ENCODE data around the gene KRT86.
"Not testable (repeated sequence)": the region's sequence is repeated elsewhere in the genome, so short reads cannot be mapped to it uniquely, and the experiment has no call there.

The KRT86 gene

GRCh38 chr12:52335598-52336262, 61.3 kb downstream of the KRT86 start:
- Histone ChIP-seq H3K4me3 (no peak overlapping the region), H3K4me1 (no peaks in the 10 kb centered on the region), H3K27me3 (ENCODE audit: low read depth) (peaks cover 13% of the 10 kb centered on the region), H3K9me3 (no peaks in the 10 kb centered on the region), H3K36me3 (replicated peaks) (no peaks in the 10 kb centered on the region)
- in situ Hi-C loops (cut with MboI; ENCODE audit: low sequenced_read_pairs), result no loop called here
- no peak for DNase-seq (ENCODE audit: low spot score in 2 of 2)

- in situ Hi-C loops (cut with MboI; ENCODE audit: low sequenced_read_pairs), result no loop called here
- Histone ChIP-seq H3K9me3 (no peaks in the 10 kb centered on the region), H3K27me3 (ENCODE audit: low read depth) (peaks cover 10% of the 10 kb centered on the region), H3K36me3 (replicated peaks) (no peaks in the 10 kb centered on the region), H3K4me1 (no peaks in the 10 kb centered on the region), H3K4me3 (no peak overlapping the region)
- DNase-seq (ENCODE audit: low spot score in 2 of 2), result no peak
These were observed 62.2 kb downstream of the KRT86 start for GRCh38 chr12:52336641-52337040.

- H3K4me1 ChIP-seq, result no peaks in the 10 kb centered on the region
- H3K27me3 ChIP-seq (ENCODE audit: low read depth), result peaks cover 10% of the 10 kb centered on the region
- no peaks in the 10 kb centered on the region for H3K9me3 ChIP-seq
- in situ Hi-C loops (cut with MboI; ENCODE audit: low sequenced_read_pairs), result no loop called here
- H3K36me3 ChIP-seq (replicated peaks), result no peaks in the 10 kb centered on the region
- no peak for DNase-seq (ENCODE audit: low spot score in 2 of 2)
- no peak overlapping the region for H3K4me3 ChIP-seq
These were observed 62.6 kb downstream of the KRT86 start for GRCh38 chr12:52337054-52337453.

- no peaks in the 10 kb centered on the region for H3K9me3 ChIP-seq
- H3K36me3 ChIP-seq (replicated peaks), result no peaks in the 10 kb centered on the region
- no peak for DNase-seq (ENCODE audit: low spot score in 2 of 2)
- in situ Hi-C loops (cut with MboI; ENCODE audit: low sequenced_read_pairs), result no loop called here
- peaks cover 7% of the 10 kb centered on the region for H3K27me3 ChIP-seq (ENCODE audit: low read depth)
- H3K4me1 ChIP-seq, result no peaks in the 10 kb centered on the region
- H3K4me3 ChIP-seq, result no peak overlapping the region
These were observed 64.0 kb downstream of the KRT86 start for GRCh38 chr12:52338241-52338960.

GRCh38 chr12:52341066-52341580, 66.7 kb downstream of the KRT86 start:
- Histone ChIP-seq H3K27me3 (ENCODE audit: low read depth) (peaks cover 7% of the 10 kb centered on the region), H3K4me1 (no peaks in the 10 kb centered on the region), H3K4me3 (no peak overlapping the region), H3K9me3 (0 out of 2 replicates have a peak, but pooled peaks cover 4% of the 10 kb centered on the region), H3K36me3 (replicated peaks) (no peaks in the 10 kb centered on the region)
- no peak for DNase-seq (ENCODE audit: low spot score in 2 of 2)
- in situ Hi-C loops (cut with MboI; ENCODE audit: low sequenced_read_pairs), result no loop called here

- Histone ChIP-seq H3K4me3 (no peak overlapping the region), H3K27me3 (ENCODE audit: low read depth) (no peaks in the 10 kb centered on the region; the same call in 1 of the 2 replicates), H3K36me3 (replicated peaks) (no peaks in the 10 kb centered on the region), H3K4me1 (no peaks in the 10 kb centered on the region), H3K9me3 (0 out of 2 replicates have a peak, but pooled peaks cover 4% of the 10 kb centered on the region)
- in situ Hi-C loops (cut with MboI; ENCODE audit: low sequenced_read_pairs), result no loop called here
- no peak for DNase-seq (ENCODE audit: low spot score in 2 of 2)
These were observed 68.5 kb downstream of the KRT86 start for GRCh38 chr12:52342781-52343490.

- Histone ChIP-seq H3K4me3 (no peak overlapping the region), H3K27me3 (ENCODE audit: low read depth) (no peaks in the 10 kb centered on the region; the same call in 1 of the 2 replicates), H3K4me1 (no peaks in the 10 kb centered on the region), H3K36me3 (replicated peaks) (no peaks in the 10 kb centered on the region), H3K9me3 (0 out of 2 replicates have a peak, but pooled peaks cover 4% of the 10 kb centered on the region)
- no peak for DNase-seq (ENCODE audit: low spot score in 2 of 2)
- in situ Hi-C loops (cut with MboI; ENCODE audit: low sequenced_read_pairs), result no loop called here
These were observed 69.1 kb downstream of the KRT86 start for GRCh38 chr12:52343550-52343949.

GRCh38 chr12:52344111-52344510, 69.7 kb downstream of the KRT86 start:
- in situ Hi-C loops (cut with MboI; ENCODE audit: low sequenced_read_pairs), result no loop called here
- H3K27me3 ChIP-seq (ENCODE audit: low read depth), result no peaks in the 10 kb centered on the region
- no peaks in the 10 kb centered on the region for H3K36me3 ChIP-seq (replicated peaks)
- H3K9me3 ChIP-seq, result 0 out of 2 replicates have a peak, but pooled peaks cover 4% of the 10 kb centered on the region
- DNase-seq (ENCODE audit: low spot score in 2 of 2), result no peak
- no peak overlapping the region for H3K4me3 ChIP-seq
- H3K4me1 ChIP-seq, result no peaks in the 10 kb centered on the region

GRCh38 chr12:52345041-52345440, 70.6 kb downstream of the KRT86 start:
- H3K36me3 ChIP-seq (replicated peaks); H3K4me3 ChIP-seq; H3K4me1 ChIP-seq; H3K9me3 ChIP-seq; H3K27me3 ChIP-seq (ENCODE audit: low read depth); DNase-seq (ENCODE audit: low spot score in 2 of 2); in situ Hi-C loops (cut with MboI; ENCODE audit: low sequenced_read_pairs): not testable (repeated sequence)

GRCh38 chr12:52346593-52346992, 72.1 kb downstream of the KRT86 start:
- no peak for DNase-seq (ENCODE audit: low spot score in 2 of 2)
- in situ Hi-C loops (cut with MboI; ENCODE audit: low sequenced_read_pairs), result no loop called here
- Histone ChIP-seq H3K36me3 (replicated peaks) (no peaks in the 10 kb centered on the region), H3K4me1 (no peaks in the 10 kb centered on the region), H3K9me3 (0 out of 2 replicates have a peak, but pooled peaks cover 4% of the 10 kb centered on the region), H3K4me3 (no peak overlapping the region), H3K27me3 (ENCODE audit: low read depth) (no peaks in the 10 kb centered on the region)

GRCh38 chr12:52347016-52347415, 72.6 kb downstream of the KRT86 start:
- DNase-seq (ENCODE audit: low spot score in 2 of 2), result no peak
- no peaks in the 10 kb centered on the region for H3K27me3 ChIP-seq (ENCODE audit: low read depth)
- 0 out of 2 replicates have a peak, but pooled peaks cover 4% of the 10 kb centered on the region for H3K9me3 ChIP-seq
- H3K36me3 ChIP-seq (replicated peaks), result no peaks in the 10 kb centered on the region
- H3K4me3 ChIP-seq, result no peak overlapping the region
- no peaks in the 10 kb centered on the region for H3K4me1 ChIP-seq
- in situ Hi-C loops (cut with MboI; ENCODE audit: low sequenced_read_pairs), result no loop called here

- Histone ChIP-seq H3K4me1 (no peaks in the 10 kb centered on the region), H3K9me3 (0 out of 2 replicates have a peak, but pooled peaks cover 4% of the 10 kb centered on the region), H3K4me3 (no peak overlapping the region), H3K27me3 (ENCODE audit: low read depth) (no peaks in the 10 kb centered on the region), H3K36me3 (replicated peaks) (no peaks in the 10 kb centered on the region)
- in situ Hi-C loops (cut with MboI; ENCODE audit: low sequenced_read_pairs), result no loop called here
- no peak for DNase-seq (ENCODE audit: low spot score in 2 of 2)
These were observed 73.4 kb downstream of the KRT86 start for GRCh38 chr12:52347551-52348510.

GRCh38 chr12:52349196-52349595, 74.8 kb downstream of the KRT86 start:
- no peaks in the 10 kb centered on the region for H3K36me3 ChIP-seq (replicated peaks)
- H3K9me3 ChIP-seq, result no peaks in the 10 kb centered on the region
- H3K27me3 ChIP-seq (ENCODE audit: low read depth), result no peaks in the 10 kb centered on the region; the same call in 1 of the 2 replicates
- H3K4me1 ChIP-seq, result no peaks in the 10 kb centered on the region
- DNase-seq (ENCODE audit: low spot score in 2 of 2), result no peak
- no peak overlapping the region for H3K4me3 ChIP-seq
- in situ Hi-C loops (cut with MboI; ENCODE audit: low sequenced_read_pairs), result no loop called here

Data from HAP-1 (cell line).